Neural progenitor cell (in vitro differentiated cells): ENCODE results near the gene FCMR. TPM values are rescaled to one million over a fixed set of nuclear protein-coding genes. Genes with fewer than 3 reads are reported as not detected.

Experiments
- DNase-seq: peaks from one replicate; pipeline ENCODE4 v3.0.0-alpha.2; 2016; ENCODE audit warnings: low spot score
- H2AFZ ChIP-seq: fragments of 200-600 bp; sonication (generic); replicated peaks from 2 replicates; pipeline ENCODE4 v1.6.1; 2016; ENCODE audit warnings: antibody characterized with exemption
- H3F3A ChIP-seq: fragments of 200-600 bp; sonication (generic); 2 replicates; pipeline ENCODE4 v1.6.1; 2016; ENCODE audit warnings: antibody characterized with exemption, low read depth
- H3K27ac ChIP-seq: fragments of 200-600 bp; sonication (generic); 2 replicates; pipeline ENCODE4 v1.5.1; 2016; ENCODE audit warnings: mild to moderate bottlenecking
- H3K27me3 ChIP-seq: fragments of 200-600 bp; sonication (generic); 2 replicates; pipeline ENCODE4 v1.6.1; 2016; ENCODE audit warnings: mild to moderate bottlenecking, moderate library complexity
- H3K36me3 ChIP-seq: fragments of 200-600 bp; sonication (generic); 2 replicates; pipeline ENCODE4 v1.5.1; 2016
- H3K4me1 ChIP-seq: fragments of 200-600 bp; sonication (generic); 2 replicates; pipeline ENCODE4 v1.6.1; 2016; ENCODE audit warnings: mixed run types
- H3K4me2 ChIP-seq: fragments of 200-600 bp; sonication (generic); 2 replicates; pipeline ENCODE4 v1.6.1; 2016
- H3K4me3 ChIP-seq: fragments of 200-600 bp; sonication (generic); 2 replicates; pipeline ENCODE4 v1.5.1; 2016
- H3K79me2 ChIP-seq: fragments of 200-600 bp; sonication (generic); 2 replicates; pipeline ENCODE4 v1.6.1; 2016; ENCODE audit warnings: low read depth
- H3K9ac ChIP-seq: fragments of 200-600 bp; sonication (generic); 2 replicates; pipeline ENCODE4 v1.6.1; 2016
- H3K9me3 ChIP-seq: fragments of 200-600 bp; sonication (generic); 2 replicates; pipeline ENCODE4 v1.5.1; 2016; ENCODE audit warnings: low read depth
- H4K20me1 ChIP-seq: fragments of 200-600 bp; sonication (generic); 2 replicates; pipeline ENCODE4 v1.6.1; 2016; ENCODE audit warnings: low read depth
- H3K27ac Mint-ChIP-seq: 3 replicates; pipeline ENCODE4 v1.8.0; 2021; ENCODE audit warnings: mixed read lengths
- H3K27me3 Mint-ChIP-seq: 2 replicates; pipeline ENCODE4 v1.8.0; 2022; ENCODE audit warnings: low read depth, mild to moderate bottlenecking, inconsistent platforms, moderate library complexity, mixed read lengths; ENCODE audit not compliant: insufficient read depth
- H3K36me3 Mint-ChIP-seq: 3 replicates; pipeline ENCODE4 v1.8.0; 2021; ENCODE audit warnings: mixed read lengths
- H3K4me1 Mint-ChIP-seq: 3 replicates; pipeline ENCODE4 v1.8.0; 2021; ENCODE audit warnings: mixed read lengths
- H3K4me3 Mint-ChIP-seq: 3 replicates; pipeline ENCODE4 v1.8.0; 2021; ENCODE audit warnings: mild to moderate bottlenecking, moderate library complexity, mixed read lengths
- H3K9me3 Mint-ChIP-seq: 3 replicates; pipeline ENCODE4 v1.8.0; 2020; ENCODE audit warnings: mixed read lengths
- EZH2 ChIP-seq: fragments of 200-600 bp; sonication (generic); IDR thresholded peaks from 2 replicates; pipeline ENCODE4 v1.6.1; 2017; ENCODE audit warnings: antibody characterized with exemption, mild to moderate bottlenecking, moderate library complexity
- EZH2phosphoT487 ChIP-seq: fragments of 200-600 bp; sonication (generic); IDR thresholded peaks from 2 replicates; pipeline ENCODE4 v1.6.1; 2017; ENCODE audit warnings: antibody characterized with exemption
- total RNA-seq: library from RNA; depleted of rRNA; stranded (reverse); fragments of >200 nt; gene quantifications from 2 replicates; pipeline ENCODE4 v1.2.3, GENCODE V29; 2015; ENCODE audit warnings: low replicate concordance
- TF ChIP-seq, protein P1 (sequence below): fragments of 200-600 bp; sonication (generic); IDR thresholded peaks from 2 replicates; pipeline ENCODE4 v1.5.1; 2017; ENCODE audit warnings: antibody characterized with exemption, mild to moderate bottlenecking

Gene FCMR
- total RNA-seq, 1 donor from 2014 or later: not detected

DNA sequence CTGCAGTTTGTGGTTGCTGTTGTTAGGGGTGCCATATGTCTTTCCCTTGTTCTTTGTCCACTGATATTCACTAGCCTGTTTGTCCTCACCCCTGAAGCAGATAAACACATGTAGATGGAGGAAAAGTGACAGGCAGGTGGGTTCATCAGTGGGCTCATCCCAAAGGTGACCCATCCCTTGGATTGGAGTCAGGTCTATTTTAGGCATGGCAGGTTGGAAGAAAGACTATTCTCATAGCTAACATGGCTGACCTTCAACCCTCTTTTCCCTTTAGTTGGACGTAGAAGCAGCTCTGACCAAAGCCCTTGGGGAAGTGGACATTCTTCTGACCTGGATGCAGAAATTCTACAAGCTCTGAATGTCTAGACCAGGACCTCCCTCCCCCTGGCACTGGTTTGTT, 19.0 kb downstream of the FCMR start:
- H3F3A ChIP-seq: no peaks in the 10 kb centered on the region
- DNase-seq: no peak
- peaks cover 13% of the 10 kb centered on the region for H3K27me3 ChIP-seq
- H3K9ac ChIP-seq: no peak overlapping the region
- no peak for TF ChIP-seq EZH2phosphoT487
- no peak for TF ChIP-seq EZH2
- TF ChIP-seq, protein P1, sequence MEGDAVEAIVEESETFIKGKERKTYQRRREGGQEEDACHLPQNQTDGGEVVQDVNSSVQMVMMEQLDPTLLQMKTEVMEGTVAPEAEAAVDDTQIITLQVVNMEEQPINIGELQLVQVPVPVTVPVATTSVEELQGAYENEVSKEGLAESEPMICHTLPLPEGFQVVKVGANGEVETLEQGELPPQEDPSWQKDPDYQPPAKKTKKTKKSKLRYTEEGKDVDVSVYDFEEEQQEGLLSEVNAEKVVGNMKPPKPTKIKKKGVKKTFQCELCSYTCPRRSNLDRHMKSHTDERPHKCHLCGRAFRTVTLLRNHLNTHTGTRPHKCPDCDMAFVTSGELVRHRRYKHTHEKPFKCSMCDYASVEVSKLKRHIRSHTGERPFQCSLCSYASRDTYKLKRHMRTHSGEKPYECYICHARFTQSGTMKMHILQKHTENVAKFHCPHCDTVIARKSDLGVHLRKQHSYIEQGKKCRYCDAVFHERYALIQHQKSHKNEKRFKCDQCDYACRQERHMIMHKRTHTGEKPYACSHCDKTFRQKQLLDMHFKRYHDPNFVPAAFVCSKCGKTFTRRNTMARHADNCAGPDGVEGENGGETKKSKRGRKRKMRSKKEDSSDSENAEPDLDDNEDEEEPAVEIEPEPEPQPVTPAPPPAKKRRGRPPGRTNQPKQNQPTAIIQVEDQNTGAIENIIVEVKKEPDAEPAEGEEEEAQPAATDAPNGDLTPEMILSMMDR: no peak
- Mint-ChIP-seq H3K4me1 (no peaks in the 10 kb centered on the region), H3K9me3 (no peaks in the 10 kb centered on the region), H3K27ac (no peak overlapping the region), H3K4me3 (no peak overlapping the region), H3K36me3 (no peaks in the 10 kb centered on the region), H3K27me3 (peaks cover 10% of the 10 kb centered on the region)
- H3K9me3 ChIP-seq: no peaks in the 10 kb centered on the region
- no peaks in the 10 kb centered on the region for H3K79me2 ChIP-seq
- no peaks in the 10 kb centered on the region for H3K4me1 ChIP-seq
- H4K20me1 ChIP-seq: no peaks in the 10 kb centered on the region
- no peak overlapping the region for H2AFZ ChIP-seq
- H3K36me3 ChIP-seq: no peaks in the 10 kb centered on the region
- H3K27ac ChIP-seq: no peak overlapping the region
- no peak overlapping the region for H3K4me3 ChIP-seq
- H3K4me2 ChIP-seq: no peak overlapping the region

GRCh38 chr1:206901944-206902343, 19.8 kb downstream of the FCMR start:
- Mint-ChIP-seq H3K27me3 (peaks cover 9% of the 10 kb centered on the region), H3K27ac (no peak overlapping the region), H3K36me3 (no peaks in the 10 kb centered on the region), H3K9me3 (no peaks in the 10 kb centered on the region), H3K4me1 (peaks cover 5% of the 10 kb centered on the region), H3K4me3 (no peak overlapping the region)
- H3K4me1 ChIP-seq: no peaks in the 10 kb centered on the region
- TF ChIP-seq EZH2phosphoT487 (no peak), EZH2 (no peak)
- TF ChIP-seq, protein P1: no peak
- H3K4me2 ChIP-seq: no peak overlapping the region
- H3K79me2 ChIP-seq: no peaks in the 10 kb centered on the region
- no peaks in the 10 kb centered on the region for H3K36me3 ChIP-seq
- no peak overlapping the region for H3K9ac ChIP-seq
- H4K20me1 ChIP-seq: no peaks in the 10 kb centered on the region
- H3K27ac ChIP-seq: no peak overlapping the region
- no peak overlapping the region for H3K4me3 ChIP-seq
- no peaks in the 10 kb centered on the region for H3F3A ChIP-seq
- H3K27me3 ChIP-seq: peaks cover 6% of the 10 kb centered on the region
- no peaks in the 10 kb centered on the region for H3K9me3 ChIP-seq
- no peak for DNase-seq
- H2AFZ ChIP-seq: no peak overlapping the region

- no peaks in the 10 kb centered on the region for H3K36me3 Mint-ChIP-seq
- Histone ChIP-seq H3K4me1 (no peaks in the 10 kb centered on the region), H2AFZ (no peak overlapping the region), H3K27me3 (no peaks in the 10 kb centered on the region), H3K4me3 (no peak overlapping the region), H3K36me3 (no peaks in the 10 kb centered on the region), H4K20me1 (no peaks in the 10 kb centered on the region), H3K9me3 (no peaks in the 10 kb centered on the region), H3K27ac (no peak overlapping the region), H3K4me2 (no peak overlapping the region), H3K79me2 (no peaks in the 10 kb centered on the region), H3F3A (no peaks in the 10 kb centered on the region), H3K9ac (no peak overlapping the region)
- H3K9me3 Mint-ChIP-seq: no peaks in the 10 kb centered on the region
- no peak for DNase-seq
- peaks cover 9% of the 10 kb centered on the region for H3K27me3 Mint-ChIP-seq
- no peak overlapping the region for H3K4me3 Mint-ChIP-seq
- H3K4me1 Mint-ChIP-seq: peaks cover 5% of the 10 kb centered on the region
- H3K27ac Mint-ChIP-seq: no peak overlapping the region
- TF ChIP-seq EZH2: no peak
- TF ChIP-seq, protein P1: no peak
- no peak for TF ChIP-seq EZH2phosphoT487
Observed at GRCh38 chr1:206900149-206900548, 21.6 kb downstream of the FCMR start.
